HG02943 (cell line): ENCODE measurements around the gene OAT.
"Not testable (repeated sequence)": the region's sequence is repeated elsewhere in the genome, so short reads cannot be mapped to it uniquely, and the experiment has no call there.

ENCODE experiments used
- ATAC-seq: cut with Tn5 transposase; IDR thresholded peaks from one replicate; pipeline ENCODE4 v1.9.1; 2021; ENCODE audit warnings: mild to moderate bottlenecking, low read depth, moderate library complexity; ENCODE audit not compliant: unreplicated experiment

The OAT gene

DNA sequence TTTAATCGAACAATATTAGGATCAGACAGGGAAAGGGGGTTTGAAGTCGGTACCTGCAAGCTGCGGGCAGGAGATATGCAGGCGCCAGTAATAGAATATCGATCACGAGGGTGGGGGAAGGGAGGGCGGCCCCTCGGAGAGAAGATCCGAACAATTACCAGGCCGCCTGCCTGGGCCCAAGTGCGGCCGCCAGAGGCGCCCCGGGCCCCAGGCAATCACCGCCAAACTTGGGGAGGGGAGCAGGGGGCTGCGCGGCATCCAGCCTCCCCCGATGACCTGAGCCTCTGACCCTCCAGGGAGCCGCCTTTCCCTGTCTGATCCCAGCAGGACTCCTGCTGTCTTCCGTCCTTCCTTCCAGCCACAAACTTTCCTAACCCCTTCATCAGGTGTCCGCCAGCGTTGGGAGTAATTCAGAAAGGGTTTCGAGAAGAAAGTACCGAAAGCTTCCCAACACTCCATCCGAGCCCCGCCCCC lies 30.0 kb upstream of the OAT start:
- ATAC-seq: no peak

- no peak for ATAC-seq
Observed at GRCh38 chr10:124447751-124448466, 29.2 kb upstream of the OAT start.

- no peak for ATAC-seq
Observed at GRCh38 chr10:124446830-124447750, 28.4 kb upstream of the OAT start.

GRCh38 chr10:124441694-124442093 lies 23.0 kb upstream of the OAT start:
- ATAC-seq: not testable (repeated sequence)

DNA sequence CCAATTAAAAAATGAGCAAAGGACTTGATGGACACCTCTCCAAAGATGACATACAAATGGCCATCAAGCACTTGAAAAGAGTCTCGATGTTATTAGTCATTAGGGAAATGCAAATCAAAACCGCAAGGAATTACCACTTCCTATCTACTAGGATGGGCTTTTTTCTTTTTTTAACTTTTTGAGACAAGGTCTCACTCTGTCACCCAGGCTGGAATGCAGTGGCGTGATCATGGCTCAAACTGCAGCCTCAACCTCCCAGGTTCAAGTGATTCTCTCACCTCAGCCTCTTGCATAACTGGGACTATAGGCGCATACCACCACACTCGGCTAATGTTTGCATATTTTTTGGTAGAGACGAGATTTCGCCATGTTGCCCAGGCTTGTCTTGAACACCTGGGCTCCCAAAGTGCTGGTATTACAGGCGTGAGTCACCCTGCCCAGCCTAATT lies 17.5 kb upstream of the OAT start:
- peak; percentile 71 for ATAC-seq

- not testable (repeated sequence) for ATAC-seq
Observed at GRCh38 chr10:124435683-124436082, 17.0 kb upstream of the OAT start.

DNA sequence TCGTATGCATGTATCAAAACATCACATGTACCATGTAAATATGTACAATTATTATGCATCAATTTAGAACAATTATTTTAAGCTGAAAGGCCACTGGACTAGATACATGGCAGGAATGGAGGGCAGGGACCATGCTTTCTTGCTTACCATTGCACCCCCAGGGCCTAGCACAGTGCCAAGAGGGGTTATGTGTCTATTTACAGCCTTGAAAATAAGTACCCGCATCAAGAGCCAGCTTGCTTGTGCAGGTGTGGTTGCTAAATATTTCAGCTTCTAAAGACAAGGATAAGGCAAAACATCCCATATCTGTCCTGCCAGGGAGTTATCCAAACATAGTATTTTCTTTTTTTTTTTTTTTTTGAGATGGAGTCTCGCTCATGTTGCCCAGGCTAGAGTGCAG lies 14.7 kb upstream of the OAT start:
- ATAC-seq: no peak

DNA sequence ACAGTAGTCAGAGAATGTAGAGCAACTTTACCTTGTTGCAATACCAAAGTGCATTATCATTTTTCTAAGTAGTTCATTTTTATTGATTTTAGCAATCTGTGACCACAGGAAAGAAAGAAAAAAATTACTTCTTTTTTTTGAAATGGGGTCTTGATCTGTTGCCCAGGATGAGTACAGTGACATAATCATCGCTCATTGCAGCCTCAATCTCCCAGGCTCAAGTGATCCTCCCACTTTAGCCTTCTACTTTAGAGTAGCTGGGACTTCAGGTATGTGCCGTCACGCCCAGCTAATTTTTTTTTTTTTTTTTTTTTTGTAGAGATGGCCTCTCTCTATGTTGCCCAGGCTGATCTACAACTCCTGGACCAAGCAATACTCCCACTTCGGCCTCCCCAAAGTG lies 11.4 kb upstream of the OAT start:
- ATAC-seq: no peak

DNA sequence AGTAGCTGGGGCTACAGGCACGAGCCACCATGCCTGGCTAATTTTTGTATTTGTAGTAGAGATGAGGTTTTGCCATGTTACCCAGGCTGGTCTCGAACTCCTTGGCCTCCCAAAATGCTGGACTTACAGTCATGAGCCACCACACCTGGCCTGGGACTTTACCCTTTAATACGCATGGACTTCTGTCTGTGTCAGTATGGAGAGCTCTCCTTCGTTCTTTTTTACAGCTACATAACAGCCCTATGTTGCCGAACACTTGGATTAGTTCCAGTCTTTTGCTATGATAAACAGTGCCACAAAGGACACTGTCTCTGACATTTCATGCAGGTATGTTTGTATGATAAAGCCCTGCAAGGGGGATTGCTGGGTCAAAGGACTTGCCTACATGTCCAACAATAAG lies 10.9 kb upstream of the OAT start:
- no peak for ATAC-seq

GRCh38 chr10:124428207-124428777 lies 9.6 kb upstream of the OAT start:
- no peak for ATAC-seq

- ATAC-seq: no peak
Observed at GRCh38 chr10:124425227-124425962, 6.7 kb upstream of the OAT start.

DNA sequence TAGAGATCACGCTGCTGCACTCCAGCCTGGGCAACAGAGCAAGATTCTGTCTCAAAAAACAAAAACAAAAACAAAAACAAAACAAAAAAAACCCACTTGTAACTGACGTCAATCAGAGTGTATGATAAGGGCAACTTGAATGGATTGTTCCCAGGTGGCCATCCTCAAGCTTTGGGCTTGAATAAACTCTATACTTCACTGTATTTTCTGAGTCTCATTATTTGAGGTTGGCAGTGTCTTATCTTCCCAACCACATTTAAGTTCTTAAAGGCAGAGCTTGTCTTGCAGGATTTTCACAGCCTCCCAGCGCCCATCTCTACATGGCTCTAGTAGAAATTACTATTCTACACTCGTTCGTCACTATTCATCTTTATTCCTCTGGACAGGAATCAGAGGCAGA lies 5.1 kb upstream of the OAT start:
- no peak for ATAC-seq

DNA sequence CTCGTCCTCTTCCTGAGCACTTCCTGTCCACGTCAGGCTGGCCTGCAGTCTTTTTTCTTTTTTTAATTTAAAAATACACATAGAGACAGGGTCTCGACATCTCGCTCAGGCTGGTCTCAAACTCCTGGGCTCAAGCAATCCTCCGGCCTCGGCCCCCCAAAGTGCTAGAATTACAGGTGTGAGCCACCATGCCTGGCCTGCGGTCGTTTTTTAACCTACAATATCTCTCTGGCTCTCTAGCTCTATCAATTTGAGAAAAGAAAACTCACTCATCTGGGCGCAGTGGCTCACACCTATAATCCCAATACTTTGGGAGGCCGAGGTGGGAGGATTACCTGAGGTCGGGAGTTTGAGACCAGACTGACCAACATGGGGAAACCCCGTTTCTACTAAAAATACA lies 4.0 kb upstream of the OAT start:
- no peak for ATAC-seq

GRCh38 chr10:124420254-124420653 lies 1.5 kb upstream of the OAT start:
- ATAC-seq: no peak

DNA sequence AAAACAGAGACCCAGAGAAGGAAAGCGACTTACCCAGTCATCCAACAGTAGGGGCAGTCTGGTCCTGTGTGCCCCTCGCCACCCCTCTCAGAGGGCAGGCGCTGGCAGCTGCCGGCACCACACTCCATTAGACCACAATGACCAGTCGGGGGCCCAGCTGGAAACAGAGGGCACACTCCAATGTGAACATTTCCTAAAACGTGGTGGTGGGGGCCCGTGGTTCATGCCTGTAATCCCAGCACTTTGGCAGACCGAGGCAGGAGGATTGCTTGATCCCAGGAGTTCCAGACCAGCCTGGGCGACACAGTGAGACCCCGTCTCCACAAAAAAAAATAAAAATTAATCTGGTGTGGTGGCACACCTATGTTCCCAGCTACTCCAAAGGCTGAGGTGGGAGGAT lies 912 bp upstream of the OAT start:
- no peak for ATAC-seq

DNA sequence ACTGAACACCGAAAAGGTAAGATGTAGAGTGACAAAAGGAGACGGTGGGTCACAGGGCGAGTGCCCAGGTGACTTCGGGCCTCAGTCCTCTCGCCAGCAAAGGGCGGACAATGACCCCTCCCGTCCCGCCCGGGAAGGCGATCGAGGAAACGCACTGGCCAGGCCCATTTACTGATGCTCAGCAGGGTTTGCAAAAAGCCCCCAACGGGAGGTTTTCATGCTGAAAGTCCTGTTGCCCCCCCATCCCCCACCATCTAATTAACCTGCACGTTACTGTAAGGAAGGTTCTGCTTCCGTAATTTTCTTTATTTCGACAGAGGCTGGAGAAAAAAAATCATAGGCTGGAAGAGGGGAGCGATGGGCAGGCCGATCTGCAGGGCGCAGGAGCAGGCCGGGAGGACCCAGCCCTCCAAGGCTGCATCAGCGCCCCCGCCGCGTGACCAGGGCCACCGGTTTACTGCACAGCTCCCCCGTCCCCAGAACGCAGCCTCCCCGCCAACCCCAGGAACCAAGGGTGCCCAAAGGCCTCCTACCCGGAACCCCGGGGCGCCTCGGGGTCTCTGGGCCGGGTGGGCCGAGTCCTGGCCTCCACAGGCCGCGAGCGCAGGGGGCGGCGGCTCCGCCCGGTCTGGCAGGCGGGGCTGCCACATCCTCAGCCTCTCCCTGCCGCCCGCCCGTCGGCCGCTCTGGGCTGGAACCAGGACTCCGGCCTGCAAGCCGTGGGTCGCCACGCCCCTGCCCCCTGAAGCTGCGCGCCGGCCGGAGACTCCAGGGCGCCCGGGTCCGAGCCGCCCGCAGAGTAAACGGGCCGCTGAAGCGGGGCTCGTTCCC lies 613 bp downstream of the OAT start:
- ATAC-seq: peak; percentile 19

GRCh38 chr10:124416733-124417132 lies 2.0 kb downstream of the OAT start:
- no peak for ATAC-seq

- ATAC-seq: no peak
Observed at GRCh38 chr10:124415210-124415609, 3.5 kb downstream of the OAT start.

DNA sequence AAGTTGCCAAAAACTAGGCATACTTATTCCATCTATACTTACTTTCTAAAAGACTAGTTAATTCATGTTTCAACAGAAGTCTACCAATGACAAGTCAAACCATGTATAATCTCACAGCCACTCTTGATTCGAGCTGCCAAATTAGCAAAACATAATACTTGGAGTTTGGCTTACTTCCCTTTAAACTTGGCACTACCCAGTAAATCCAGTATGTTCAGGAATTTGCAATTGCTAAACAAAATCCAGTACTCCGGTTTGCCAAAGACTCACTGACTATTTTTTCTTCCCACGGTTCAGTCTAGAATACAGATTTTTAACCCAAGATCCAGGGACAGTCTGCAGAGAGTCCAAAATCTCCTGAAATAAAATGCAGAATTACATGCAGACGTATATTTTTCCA lies 4.6 kb downstream of the OAT start:
- ATAC-seq: no peak

DNA sequence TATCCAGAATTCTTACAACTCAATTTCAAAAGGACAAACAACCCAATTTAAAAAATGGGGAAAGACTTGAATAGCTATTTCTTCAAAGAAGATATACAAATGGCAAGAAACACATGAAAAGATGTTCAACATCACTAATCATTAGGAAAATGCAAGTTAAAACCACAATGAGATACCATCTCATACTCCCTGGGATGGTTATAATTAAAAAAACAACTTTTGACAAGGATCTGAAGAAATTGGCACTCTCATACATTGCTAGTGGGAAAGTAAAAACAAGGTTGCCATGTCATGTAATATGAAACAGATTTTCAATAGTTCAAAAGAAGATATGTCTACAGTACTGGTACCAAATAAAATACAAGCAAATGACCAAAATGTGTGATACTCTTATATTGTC lies 9.0 kb downstream of the OAT start:
- no peak for ATAC-seq
